Mesenchymal stem cell (in vitro differentiated cells and primary cell): ENCODE data around the gene MTMR1. TPM values are rescaled to one million over a fixed set of nuclear protein-coding genes. Genes with fewer than 3 reads are reported as not detected.

Experiments
- DNase-seq: peaks from one replicate; pipeline ENCODE4 v3.0.0-alpha.2; 2013
- H2AFZ ChIP-seq: one replicate; pipeline ENCODE4 v1.6.1; 2013; ENCODE audit warnings: low read depth, mild to moderate bottlenecking, control low read depth, inconsistent platforms, low read length, moderate library complexity
- H2AK5ac ChIP-seq: 2 replicates; pipeline ENCODE4 v1.6.1; 2013; ENCODE audit warnings: low read length, moderate library complexity, mild to moderate bottlenecking, inconsistent platforms; ENCODE audit not compliant: severe bottlenecking
- H2BK120ac ChIP-seq: one replicate; pipeline ENCODE4 v1.6.1; 2013; ENCODE audit warnings: low read depth, mild to moderate bottlenecking, inconsistent platforms, low read length, moderate library complexity
- H2BK12ac ChIP-seq, 2 experiments: one replicate each; pipeline ENCODE4 v1.6.1; 2013; ENCODE audit warnings: inconsistent platforms in 2 of 2, low read length in 2 of 2, mild to moderate bottlenecking in 2 of 2, moderate library complexity in 2 of 2, control low read depth in 1 of 2
- H2BK15ac ChIP-seq: one replicate; pipeline ENCODE4 v1.6.1; 2013; ENCODE audit warnings: mild to moderate bottlenecking, low read depth, inconsistent platforms; ENCODE audit not compliant: poor library complexity, severe bottlenecking
- H2BK5ac ChIP-seq: 2 replicates; pipeline ENCODE4 v1.6.1; 2013; ENCODE audit warnings: low read depth, mild to moderate bottlenecking, low read length, control low read depth, inconsistent platforms; ENCODE audit not compliant: poor library complexity, severe bottlenecking
- H3K14ac ChIP-seq, 2 experiments: one replicate each; pipeline ENCODE4 v1.6.1; 2013; ENCODE audit warnings: inconsistent platforms in 2 of 2, low read length in 2 of 2, control low read depth in 1 of 2, mild to moderate bottlenecking in 1 of 2, moderate library complexity in 1 of 2
- H3K18ac ChIP-seq, 2 experiments: one replicate each; pipeline ENCODE4 v1.6.1; 2013; ENCODE audit warnings: inconsistent platforms in 2 of 2, low read length in 2 of 2, control low read depth in 1 of 2, low read depth in 1 of 2, mild to moderate bottlenecking in 1 of 2
- H3K23ac ChIP-seq, 2 experiments: one replicate each; pipeline ENCODE4 v1.6.1; 2013; ENCODE audit warnings: inconsistent platforms in 2 of 2, low read length in 2 of 2, mild to moderate bottlenecking in 2 of 2, moderate library complexity in 2 of 2, control low read depth in 1 of 2
- H3K27ac ChIP-seq: 2 replicates; pipeline ENCODE4 v1.5.1; 2013; ENCODE audit warnings: mild to moderate bottlenecking, moderate library complexity, low read length, control low read depth, inconsistent platforms; ENCODE audit not compliant: poor library complexity, severe bottlenecking
- H3K27me3 ChIP-seq, 2 experiments: 2 replicates each; pipeline versions ENCODE4 v1.6.1 to v1.7.0; 2013; ENCODE audit warnings: low read length in 2 of 2, mild to moderate bottlenecking in 2 of 2, moderate library complexity in 2 of 2, control low read depth in 1 of 2, inconsistent platforms in 1 of 2; ENCODE audit not compliant: control insufficient read depth in 1 of 2, insufficient read depth in 1 of 2
- H3K36me3 ChIP-seq, 2 experiments: 2 replicates each; pipeline versions ENCODE4 v1.6.1 to v1.7.0; 2013; ENCODE audit warnings: low read length in 2 of 2, control low read depth in 1 of 2, inconsistent platforms in 1 of 2, low read depth in 1 of 2, mild to moderate bottlenecking in 1 of 2; ENCODE audit not compliant: insufficient read depth in 2 of 2, control insufficient read depth in 1 of 2
- H3K4ac ChIP-seq, 2 experiments: one replicate each; pipeline ENCODE4 v1.6.1; 2013; ENCODE audit warnings: inconsistent platforms in 2 of 2, low read length in 2 of 2, mild to moderate bottlenecking in 2 of 2, moderate library complexity in 2 of 2, control low read depth in 1 of 2, low read depth in 1 of 2
- H3K4me1 ChIP-seq: 2 replicates; pipeline ENCODE4 v1.6.1; 2013; ENCODE audit warnings: low read depth, low read length, control low read depth; ENCODE audit not compliant: control insufficient read depth, insufficient read depth
- H3K4me2 ChIP-seq: 2 replicates; pipeline ENCODE4 v1.6.1; 2013; ENCODE audit warnings: low read length, mild to moderate bottlenecking, inconsistent platforms; ENCODE audit not compliant: poor library complexity, severe bottlenecking
- H3K4me3 ChIP-seq, 2 experiments: 2 replicates each; pipeline versions ENCODE4 v1.5.1 to v1.7.0; 2013; ENCODE audit warnings: low read length in 2 of 2, mild to moderate bottlenecking in 2 of 2, control low read depth in 1 of 2, low read depth in 1 of 2; ENCODE audit not compliant: insufficient read depth in 1 of 2
- H3K79me1 ChIP-seq: replicated peaks from 2 replicates; pipeline ENCODE4 v1.6.1; 2013; ENCODE audit warnings: mild to moderate bottlenecking, control low read depth, low read length, inconsistent platforms; ENCODE audit not compliant: poor library complexity, severe bottlenecking
- H3K9ac ChIP-seq: 2 replicates; pipeline ENCODE4 v1.7.0; 2013; ENCODE audit warnings: mild to moderate bottlenecking, low read length, moderate library complexity
- H3K9me3 ChIP-seq: 2 replicates; pipeline ENCODE4 v1.7.0; 2013; ENCODE audit warnings: mild to moderate bottlenecking, low read length; ENCODE audit not compliant: control insufficient read depth
- H4K8ac ChIP-seq: one replicate; pipeline ENCODE4 v1.6.1; 2013; ENCODE audit warnings: inconsistent platforms, mild to moderate bottlenecking, low read length, moderate library complexity
- H4K91ac ChIP-seq: one replicate; pipeline ENCODE4 v1.6.1; 2013; ENCODE audit warnings: mild to moderate bottlenecking, low read length, inconsistent platforms
- WGBS: methylation state at CpG from one replicate; pipeline ENCODE4 v1.1.7; 2013; ENCODE audit warnings: mixed read lengths; 5-methylcytosine and 5-hydroxymethylcytosine counted together
- polyA plus RNA-seq, 2 experiments: library from polyadenylated mRNA; stranded (reverse); fragments of 200-250 nt; gene quantifications; one replicate each; pipeline ENCODE4 v1.2.3, GENCODE V29; 2013

The MTMR1 gene
- 14.3 TPM for polyA plus RNA-seq (2013, experiment 1 of 2)
- 14.2 TPM for polyA plus RNA-seq (2013, experiment 2 of 2)

DNA sequence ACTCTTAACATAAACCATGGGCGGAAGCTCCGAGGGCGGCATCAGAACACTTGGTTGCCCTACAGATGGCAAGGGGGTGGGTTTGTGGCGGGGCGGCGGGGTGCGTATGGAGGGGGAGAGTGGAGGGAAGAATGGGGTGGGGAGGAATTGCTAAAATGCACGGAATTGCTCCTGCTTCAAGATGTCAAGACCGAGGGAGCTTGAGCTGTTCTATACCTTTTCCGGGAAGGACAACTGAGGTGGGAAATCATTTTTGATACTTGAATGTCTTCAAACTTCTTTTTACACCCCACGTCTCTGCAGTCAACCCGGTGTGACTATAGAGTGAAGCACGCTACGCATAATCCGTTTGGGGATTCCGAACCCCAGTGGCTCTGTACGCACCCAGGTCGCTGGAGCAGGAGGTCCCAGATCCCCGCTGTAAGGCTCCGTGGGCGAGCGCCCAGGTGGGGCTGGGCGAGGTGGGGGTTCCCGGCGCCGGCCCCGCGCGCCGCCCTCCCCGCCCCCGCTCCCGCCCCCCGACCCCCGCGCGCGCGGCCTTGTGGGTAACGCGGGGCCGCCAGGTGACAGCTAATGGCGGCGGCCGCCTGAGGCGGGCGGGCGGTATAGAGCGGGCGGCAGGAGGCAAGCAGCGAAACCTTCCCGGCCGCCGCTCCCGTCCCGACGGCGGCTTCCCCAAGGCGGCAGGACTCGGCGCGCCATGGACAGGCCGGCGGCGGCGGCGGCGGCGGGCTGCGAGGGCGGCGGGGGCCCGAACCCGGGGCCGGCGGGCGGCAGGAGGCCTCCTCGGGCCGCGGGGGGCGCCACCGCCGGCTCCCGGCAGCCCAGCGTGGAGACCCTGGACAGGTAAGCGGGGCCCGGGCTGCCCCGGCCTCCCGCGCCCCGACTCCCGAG, at the start of gene MTMR1:
Gene MTMR1, plus strand, starts transcription at position 566 of the 894 bp plus-strand sequence. Its CDS starts 135 bp downstream, at position 701.
- H3K18ac ChIP-seq: peak within 1 kb of the TSS; percentile 75 to 84
- H3K4me2 ChIP-seq: peak within 1 kb of the TSS; percentile 72
- H2AFZ ChIP-seq: no peak within 1 kb of the TSS
- peaks cover 0 to 3% of the 10 kb centered on the region in 2 experiments for H3K27me3 ChIP-seq
- H2BK15ac ChIP-seq: peak within 1 kb of the TSS; percentile 80
- peak within 1 kb of the TSS; percentile 84 for H3K9ac ChIP-seq
- H3K9me3 ChIP-seq: peaks cover 29% of the 10 kb centered on the region
- peak within 1 kb of the TSS; percentile 80 for H4K8ac ChIP-seq
- peak within 1 kb of the TSS; percentile 44 for H2BK5ac ChIP-seq
- peak within 1 kb of the TSS; percentile 50 for H4K91ac ChIP-seq
- peak within 1 kb of the TSS; percentile 72 to 81 for H3K4me3 ChIP-seq
- H3K23ac ChIP-seq: no peak within 1 kb of the TSS
- H3K79me1 ChIP-seq: no peaks in the 10 kb centered on the region
- WGBS: 0% methylated on average over 14 of the region's 92 CpGs
- peak within 1 kb of the TSS in 1 of 2 experiments; percentile 28 for H3K14ac ChIP-seq
- H3K36me3 ChIP-seq: peaks cover 0 to 3% of the 10 kb centered on the region in 2 experiments
- no peak within 1 kb of the TSS for H2BK12ac ChIP-seq
- peak within 1 kb of the TSS; percentile 34 for H2BK120ac ChIP-seq
- H2AK5ac ChIP-seq: peak within 1 kb of the TSS; percentile 52
- H3K4ac ChIP-seq: peak within 1 kb of the TSS in 1 of 2 experiments; percentile 51
- peak within 1 kb of the TSS; percentile 92 for H3K27ac ChIP-seq
- DNase-seq: no peak
- peaks cover 7% of the 10 kb centered on the region for H3K4me1 ChIP-seq

DNA sequence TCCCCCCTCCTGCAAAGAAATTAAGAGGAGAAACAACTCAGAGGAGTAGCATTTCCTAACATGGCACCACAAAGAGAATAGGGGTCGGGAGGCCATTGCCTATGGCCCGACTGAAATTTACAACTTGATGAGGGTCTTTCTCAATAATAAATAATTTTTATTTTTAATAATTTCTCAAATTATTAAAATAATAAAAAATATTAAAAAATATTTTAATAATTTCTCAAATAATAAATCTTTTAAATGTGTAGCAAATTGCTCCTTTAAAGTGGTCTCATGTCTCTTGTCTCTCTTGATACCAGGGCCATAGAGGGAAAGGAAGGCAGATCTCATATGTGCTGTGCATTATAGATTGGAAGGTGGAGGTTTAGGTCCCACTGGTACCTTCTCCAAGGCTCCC, 49.2 kb upstream of the MTMR1 start:
- DNase-seq: no peak
- Histone ChIP-seq H4K91ac (no peak overlapping the region), H3K4me3 (no peak overlapping the region), H2AFZ (no peak overlapping the region), H3K79me1 (no peaks in the 10 kb centered on the region), H2BK120ac (no peak overlapping the region), H2BK15ac (no peak overlapping the region), H3K4ac (no peak overlapping the region), H3K9ac (no peak overlapping the region), H3K4me1 (no peaks in the 10 kb centered on the region), H3K27ac (no peak overlapping the region), H2BK5ac (no peak overlapping the region), H3K23ac (no peak overlapping the region), H2AK5ac (no peak overlapping the region), H3K27me3 (peaks cover 0 to 5% of the 10 kb centered on the region in 2 experiments), H3K36me3 (peaks cover 0 to 41% of the 10 kb centered on the region in 2 experiments), H4K8ac (no peak overlapping the region), H2BK12ac (no peak overlapping the region), H3K9me3 (no peaks in the 10 kb centered on the region), H3K18ac (no peak overlapping the region), H3K14ac (no peak overlapping the region), H3K4me2 (no peak overlapping the region)
- WGBS: no CpG with 5 or more reads among the region's 2 CpGs

DNA sequence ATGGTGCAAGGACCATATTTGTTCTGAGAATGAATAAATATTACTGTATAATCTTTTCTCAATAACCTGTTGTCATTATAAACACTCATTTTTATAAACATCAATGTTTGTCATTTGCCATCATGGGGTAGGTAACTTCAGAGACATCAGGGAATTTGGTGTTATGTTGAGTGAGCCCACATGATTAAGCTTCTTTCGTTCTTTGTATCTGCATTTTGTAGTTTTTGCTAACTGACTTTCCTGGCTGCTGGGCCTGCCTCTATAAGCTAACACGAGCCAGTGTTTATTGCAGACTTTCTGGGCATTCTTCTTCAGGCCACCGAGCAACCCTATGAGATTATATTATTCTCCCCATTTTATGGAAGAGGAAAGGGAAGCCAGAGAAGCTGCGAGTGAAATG, 48.8 kb upstream of the MTMR1 start:
- Histone ChIP-seq H3K14ac (no peak overlapping the region), H2BK12ac (no peak overlapping the region), H3K23ac (no peak overlapping the region), H2AK5ac (no peak overlapping the region), H3K79me1 (no peaks in the 10 kb centered on the region), H3K36me3 (peaks cover 0 to 36% of the 10 kb centered on the region in 2 experiments), H4K8ac (no peak overlapping the region), H3K4me1 (no peaks in the 10 kb centered on the region), H2BK5ac (no peak overlapping the region), H2BK15ac (no peak overlapping the region), H3K18ac (no peak overlapping the region), H3K27ac (no peak overlapping the region), H2BK120ac (no peak overlapping the region), H2AFZ (no peak overlapping the region), H4K91ac (no peak overlapping the region), H3K4me3 (no peak overlapping the region), H3K27me3 (peaks cover 0 to 5% of the 10 kb centered on the region in 2 experiments), H3K4ac (no peak overlapping the region), H3K9me3 (no peaks in the 10 kb centered on the region), H3K9ac (no peak overlapping the region), H3K4me2 (no peak overlapping the region)
- no peak for DNase-seq
- 93% methylated on average over 4 of the region's 4 CpGs for WGBS

DNA sequence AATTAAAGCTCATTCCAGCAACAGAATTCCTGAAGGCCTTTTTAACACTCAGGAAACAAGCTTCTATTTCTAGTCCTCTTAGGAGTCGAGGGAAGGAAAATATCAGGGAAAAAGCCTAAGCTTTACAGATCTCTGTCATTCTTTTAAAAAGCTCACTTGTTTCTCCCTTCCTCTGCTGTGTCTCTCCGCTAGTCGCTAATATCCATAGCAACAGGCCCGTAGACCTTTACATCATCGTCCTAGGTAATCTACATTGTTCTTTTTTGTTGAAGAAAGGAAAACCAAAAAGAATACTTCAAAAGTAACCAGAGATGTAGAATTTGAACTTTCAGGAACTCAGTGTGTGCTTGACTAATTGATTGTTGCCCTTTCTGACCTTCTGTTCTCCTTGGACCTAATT, 45.9 kb upstream of the MTMR1 start:
- Histone ChIP-seq H3K27ac (no peak overlapping the region), H3K9me3 (no peaks in the 10 kb centered on the region), H3K79me1 (no peaks in the 10 kb centered on the region), H3K4me2 (no peak overlapping the region), H4K8ac (no peak overlapping the region), H3K36me3 (peaks cover 0 to 27% of the 10 kb centered on the region in 2 experiments), H2AK5ac (no peak overlapping the region), H3K4me1 (no peaks in the 10 kb centered on the region), H2BK15ac (no peak overlapping the region), H2AFZ (no peak overlapping the region), H2BK12ac (no peak overlapping the region), H3K23ac (no peak overlapping the region), H4K91ac (no peak overlapping the region), H3K18ac (no peak overlapping the region), H2BK5ac (no peak overlapping the region), H3K14ac (no peak overlapping the region), H3K9ac (no peak overlapping the region), H3K27me3 (peaks cover 0 to 2% of the 10 kb centered on the region in 2 experiments), H2BK120ac (no peak overlapping the region), H3K4me3 (no peak overlapping the region), H3K4ac (no peak overlapping the region)
- 95% methylated on average over 3 of the region's 5 CpGs for WGBS
- no peak for DNase-seq
